DOHH2 (cell line): Measurements from ENCODE around the gene DENND1B.

Experiments used
- H3F3A ChIP-seq: fragments of 200-600 bp; sonication (generic), shearing (Covaris generic); 2 replicates; pipeline ENCODE4 v1.6.0; 2016; ENCODE audit warnings: antibody characterized with exemption, mild to moderate bottlenecking; ENCODE audit not compliant: control insufficient read depth, insufficient read depth
- H3K27ac ChIP-seq: fragments of 200-600 bp; sonication (generic); 2 replicates; pipeline ENCODE4 v1.5.1; 2014; ENCODE audit warnings: low read depth, mild to moderate bottlenecking, low read length, moderate library complexity
- H3K27me3 ChIP-seq: fragments of 200-600 bp; sonication (generic); 2 replicates; pipeline ENCODE4 v1.6.1; 2014; ENCODE audit warnings: mild to moderate bottlenecking, low read length, mixed read lengths; ENCODE audit not compliant: control insufficient read depth
- H3K36me3 ChIP-seq: fragments of 200-600 bp; sonication (generic); 2 replicates; pipeline ENCODE4 v1.6.1; 2014; ENCODE audit warnings: mild to moderate bottlenecking, low read length, moderate library complexity, mixed read lengths; ENCODE audit not compliant: control insufficient read depth
- H3K4me1 ChIP-seq: fragments of 200-600 bp; sonication (generic); 2 replicates; pipeline ENCODE4 v1.6.1; 2014; ENCODE audit warnings: mild to moderate bottlenecking, low read length, mixed read lengths; ENCODE audit not compliant: control insufficient read depth
- H3K4me2 ChIP-seq: fragments of 200-600 bp; sonication (generic); 2 replicates; pipeline ENCODE4 v1.6.0; 2014; ENCODE audit warnings: mild to moderate bottlenecking, low read length, moderate library complexity
- H3K4me3 ChIP-seq: fragments of 200-600 bp; sonication (generic); 2 replicates; pipeline ENCODE4 v1.5.1; 2014; ENCODE audit warnings: mild to moderate bottlenecking, low read length, mixed read lengths
- H3K79me2 ChIP-seq: fragments of 200-600 bp; sonication (generic); 2 replicates; pipeline ENCODE4 v1.6.1; 2014; ENCODE audit warnings: mild to moderate bottlenecking, low read length, mixed read lengths; ENCODE audit not compliant: control insufficient read depth
- H3K9me2 ChIP-seq: fragments of 200-600 bp; sonication (generic); replicated peaks from 2 replicates; pipeline ENCODE4 v1.6.1; 2014; ENCODE audit warnings: mild to moderate bottlenecking, low read length, mixed read lengths; ENCODE audit not compliant: control insufficient read depth
- H3K9me3 ChIP-seq: fragments of 200-600 bp; sonication (generic); 2 replicates; pipeline ENCODE4 v1.6.1; 2014; ENCODE audit warnings: antibody characterized with exemption, low read length, mixed read lengths; ENCODE audit not compliant: control insufficient read depth, insufficient read depth
- H4K20me1 ChIP-seq: fragments of 200-600 bp; sonication (generic); 2 replicates; pipeline ENCODE4 v1.6.0; 2014; ENCODE audit warnings: low read depth, mild to moderate bottlenecking, antibody characterized with exemption, low read length, moderate library complexity; ENCODE audit not compliant: control insufficient read depth, insufficient read depth
- CTCF ChIP-seq: fragments of 200-600 bp; sonication (generic); IDR thresholded peaks from one replicate; pipeline ENCODE4 v1.5.1; 2014; ENCODE audit warnings: antibody characterized with exemption, mild to moderate bottlenecking, low read depth, low read length; ENCODE audit not compliant: poor library complexity, severe bottlenecking
- EZH2phosphoT487 ChIP-seq: fragments of 200-600 bp; sonication (generic); IDR thresholded peaks from 2 replicates; pipeline ENCODE4 v1.6.1; 2017; ENCODE audit warnings: borderline replicate concordance, mild to moderate bottlenecking, antibody characterized with exemption, low read length, moderate library complexity, mixed read lengths

Gene DENND1B

GRCh38 chr1:197731449-197731848 is 43.8 kb downstream of the DENND1B start:
- Histone ChIP-seq H3K27me3 (no peaks in the 10 kb centered on the region), H3K9me3 (peaks cover 2% of the 10 kb centered on the region; the same call in 1 of the 2 replicates), H4K20me1 (no peaks in the 10 kb centered on the region), H3K4me3 (no peak overlapping the region), H3K36me3 (0 out of 2 replicates have a peak, but pooled peaks cover 2% of the 10 kb centered on the region), H3K4me2 (no peak overlapping the region), H3K4me1 (no peaks in the 10 kb centered on the region), H3K27ac (no peak overlapping the region), H3K9me2 (no peaks in the 10 kb centered on the region), H3F3A (no peaks in the 10 kb centered on the region), H3K79me2 (peaks cover 7% of the 10 kb centered on the region; the same call in 1 of the 2 replicates)
- TF ChIP-seq EZH2phosphoT487 (no peak), CTCF (no peak)

- Histone ChIP-seq H3K36me3 (0 out of 2 replicates have a peak, but pooled peaks cover 3% of the 10 kb centered on the region), H3K4me1 (no peaks in the 10 kb centered on the region), H4K20me1 (no peaks in the 10 kb centered on the region), H3K27me3 (no peaks in the 10 kb centered on the region), H3K27ac (no peak overlapping the region), H3K79me2 (no peaks in the 10 kb centered on the region; the same call in 1 of the 2 replicates), H3K9me2 (no peaks in the 10 kb centered on the region), H3K4me2 (no peak overlapping the region), H3K9me3 (peaks cover 15% of the 10 kb centered on the region; the same call in 1 of the 2 replicates), H3K4me3 (no peak overlapping the region), H3F3A (no peaks in the 10 kb centered on the region)
- TF ChIP-seq CTCF (no peak), EZH2phosphoT487 (no peak)
These were observed 49.3 kb downstream of the DENND1B start for GRCh38 chr1:197725976-197726375.

DNA sequence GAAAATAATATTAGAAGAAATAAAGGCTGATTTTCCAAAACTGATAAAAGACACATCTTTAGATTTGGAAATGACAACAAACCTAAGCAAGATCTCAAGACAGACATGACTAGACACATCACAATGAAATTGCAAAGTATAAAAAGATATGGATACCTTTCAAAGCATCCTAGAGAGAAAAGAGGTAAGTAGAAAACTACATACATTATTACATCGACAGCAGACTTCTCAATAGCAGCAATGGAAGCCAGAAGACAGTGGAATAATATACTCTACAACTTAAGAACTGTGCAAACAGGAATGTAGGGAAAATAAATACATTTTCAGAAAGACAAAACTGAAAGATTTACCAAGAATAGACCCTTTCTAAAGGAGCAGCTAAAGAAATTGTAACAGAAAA is 50.2 kb downstream of the DENND1B start:
- Histone ChIP-seq H3K27ac (no peak overlapping the region), H3K27me3 (no peaks in the 10 kb centered on the region), H3K4me3 (no peak overlapping the region), H3K4me1 (no peaks in the 10 kb centered on the region), H3K79me2 (no peaks in the 10 kb centered on the region; the same call in 1 of the 2 replicates), H3K9me3 (peaks cover 15% of the 10 kb centered on the region; the same call in 1 of the 2 replicates), H3K9me2 (no peaks in the 10 kb centered on the region), H3K36me3 (0 out of 2 replicates have a peak, but pooled peaks cover 3% of the 10 kb centered on the region), H3K4me2 (no peak overlapping the region), H3F3A (no peaks in the 10 kb centered on the region), H4K20me1 (no peaks in the 10 kb centered on the region)
- TF ChIP-seq EZH2phosphoT487 (no peak), CTCF (no peak)
